Stomach (tissue), 4 donors: ENCODE measurements around the gene AZIN2.

Experiments used
- CTCF ChIP-seq, 7 experiments: fragments of 450-650 bp in 4 of 7; fragments of 200-600 bp in 3 of 7; sonication (generic) in 3 of 7; IDR thresholded peaks; one replicate each; pipeline ENCODE4 v1.5.1; 2016 to 2019; ENCODE audit warnings: antibody characterized with exemption in 7 of 7, control low read depth in 2 of 7, mild to moderate bottlenecking in 1 of 7
- EP300 ChIP-seq: sonication (generic); formaldehyde crosslinking; IDR thresholded peaks from one replicate; pipeline ENCODE4 v1.6.1; 2017; ENCODE audit warnings: antibody characterized with exemption
- POLR2A ChIP-seq, 4 donors: fragments of 450-650 bp; IDR thresholded peaks; one replicate each; pipeline ENCODE4 v1.6.1; 2016; ENCODE audit warnings: antibody characterized with exemption in 4 of 4, control low read depth in 2 of 4, mild to moderate bottlenecking in 1 of 4, moderate library complexity in 1 of 4

- no peak for TF ChIP-seq CTCF (IDR thresholded peaks at IDR 0.05)
- no peak for TF ChIP-seq POLR2A (IDR thresholded peaks at IDR 0.05)
- TF ChIP-seq EP300, result no peak
Observed at GRCh38 chr1:33042831-33043230, 38.1 kb upstream of the AZIN2 start.
